DMS153 treated with DMSO at 0.1 percent for 48 hours (cell line): ENCODE results near the gene DEFB124.
"Not testable (repeated sequence)": the region's sequence is repeated elsewhere in the genome, so short reads cannot be mapped to it uniquely, and the experiment has no call there.

ENCODE experiments used
- DNase-seq: peaks from one replicate; lab custom pipeline; 2025; ENCODE audit not compliant: unreplicated experiment; lab: John Stamatoyannopoulos, UW

DEFB124 gene

DNA sequence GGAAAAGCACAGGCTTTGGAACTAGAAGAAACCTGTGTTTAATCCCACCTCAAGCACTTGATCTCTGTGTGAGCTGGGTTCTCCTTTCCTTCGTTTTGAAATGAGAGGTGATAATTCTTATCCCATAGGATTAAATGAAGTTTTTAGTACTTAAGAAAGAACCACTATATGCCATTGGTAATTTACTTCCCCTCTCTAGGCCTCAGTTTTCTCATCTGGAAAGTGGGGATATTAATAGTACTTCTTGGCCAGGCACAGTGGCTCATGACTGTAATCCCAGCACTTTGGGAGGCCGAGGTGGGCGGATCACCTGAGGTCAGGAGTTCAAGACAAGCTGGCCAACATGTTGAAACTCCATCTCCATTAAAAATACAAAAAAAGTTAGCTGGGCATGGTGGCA lies 14.2 kb upstream of the DEFB124 start:
- DNase-seq, result no peak

DNA sequence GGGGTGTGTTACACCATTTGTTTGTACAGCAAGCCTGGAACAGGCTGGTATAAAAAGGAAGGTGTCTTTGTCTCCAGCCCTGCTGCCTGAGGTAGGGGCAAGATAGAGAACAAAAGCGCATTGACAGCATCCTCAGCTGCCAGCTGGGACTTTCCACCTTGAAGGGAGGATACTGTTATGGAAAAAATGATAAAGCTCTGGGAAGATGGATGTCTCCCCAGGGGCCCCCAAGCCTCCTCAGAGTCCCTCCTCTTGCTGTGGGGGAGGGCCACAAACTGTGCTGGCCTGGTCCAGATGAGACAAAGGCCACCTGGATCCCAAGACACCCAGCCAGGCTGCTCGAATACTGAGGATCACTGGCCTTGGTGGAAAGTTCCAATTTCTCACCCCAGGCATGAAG lies 13.2 kb upstream of the DEFB124 start:
- no peak for DNase-seq

DNA sequence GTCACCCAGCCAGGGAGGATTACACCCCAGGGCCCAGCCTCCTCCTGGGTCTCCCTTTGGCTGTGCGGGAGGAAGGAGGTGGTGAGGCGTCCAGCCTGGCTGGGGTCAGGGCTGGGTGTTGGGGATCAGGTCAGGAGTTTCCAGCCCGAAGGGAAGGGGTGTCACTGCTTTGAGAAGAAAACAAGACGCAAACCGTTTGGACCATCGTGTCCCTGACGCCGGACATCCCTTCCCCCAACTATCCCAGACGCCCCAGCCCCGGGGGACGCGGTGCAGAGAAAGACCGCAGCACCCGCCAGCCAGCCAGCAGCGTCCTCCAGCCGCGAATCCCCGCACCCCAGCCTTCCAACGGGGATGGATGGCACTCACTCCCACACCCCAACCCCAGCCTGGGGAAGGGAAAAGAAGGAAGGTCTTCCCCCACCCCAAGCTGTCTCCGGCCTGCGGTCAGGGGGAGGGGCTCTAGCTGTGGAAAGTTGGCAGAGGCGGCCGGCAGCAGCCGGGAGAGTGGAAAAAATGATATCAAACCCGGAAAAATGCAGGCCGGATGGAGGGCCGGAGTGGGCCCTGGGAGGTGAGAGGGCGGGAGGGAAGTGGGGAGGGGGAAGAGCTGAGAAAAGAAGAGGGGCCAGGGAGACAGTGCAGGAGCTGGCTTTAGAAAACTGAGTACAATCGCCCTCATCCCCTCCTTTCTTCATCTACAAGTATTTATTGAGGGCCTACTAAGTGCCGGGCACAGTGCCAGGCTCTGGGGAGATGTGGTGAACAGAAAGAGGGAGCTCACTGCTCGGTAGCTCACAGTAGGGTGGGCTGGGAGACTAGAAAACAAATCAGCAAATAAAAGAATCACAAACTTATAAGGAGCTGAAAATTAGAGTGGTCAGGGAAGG lies 10.8 kb upstream of the DEFB124 start:
- no peak for DNase-seq

DNA sequence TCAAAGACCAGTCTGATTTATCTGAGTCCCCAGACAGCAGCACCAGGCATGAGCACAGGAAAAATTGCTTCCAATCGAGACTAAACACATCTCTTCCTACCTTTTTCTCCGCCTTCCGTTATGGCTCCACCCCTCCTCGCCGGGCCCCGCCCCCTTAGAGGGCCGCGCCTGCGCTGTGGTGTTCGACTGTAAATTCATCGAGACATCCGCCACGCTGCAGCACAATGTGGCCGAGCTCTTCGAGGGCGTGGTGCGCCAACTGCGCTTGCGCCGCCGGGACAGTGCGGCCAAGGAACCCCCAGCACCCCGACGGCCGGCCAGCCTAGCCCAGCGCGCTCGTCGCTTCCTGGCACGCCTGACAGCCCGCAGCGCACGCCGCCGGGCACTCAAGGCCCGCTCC lies 9.1 kb upstream of the DEFB124 start:
- no peak for DNase-seq

DNA sequence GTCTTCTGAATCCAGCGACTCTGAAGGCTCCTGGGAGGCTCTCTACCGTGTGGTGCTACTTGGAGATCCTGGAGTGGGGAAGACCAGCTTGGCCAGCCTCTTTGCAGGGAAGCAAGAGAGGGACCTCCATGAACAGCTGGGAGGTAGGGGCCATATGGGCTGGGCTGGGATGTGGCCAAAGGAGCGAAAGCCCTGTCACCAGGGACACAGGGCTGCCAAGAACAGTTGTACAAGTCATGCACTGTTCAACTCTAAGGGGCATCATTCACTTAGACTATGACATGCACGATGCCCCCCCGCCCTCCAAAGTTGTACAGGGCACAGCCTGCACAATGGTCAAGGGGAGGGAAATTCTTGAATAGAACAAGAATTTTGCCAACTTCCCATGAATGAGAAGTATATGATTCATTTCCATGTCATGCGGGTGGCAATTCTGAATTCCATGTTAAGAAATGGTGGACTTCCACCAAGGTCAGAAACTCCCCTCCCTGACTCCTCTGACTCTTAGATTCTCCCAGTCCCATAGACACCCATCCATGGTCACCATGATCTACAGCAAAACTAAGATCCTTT lies 1.8 kb upstream of the DEFB124 start:
- DNase-seq, result no peak

DNA sequence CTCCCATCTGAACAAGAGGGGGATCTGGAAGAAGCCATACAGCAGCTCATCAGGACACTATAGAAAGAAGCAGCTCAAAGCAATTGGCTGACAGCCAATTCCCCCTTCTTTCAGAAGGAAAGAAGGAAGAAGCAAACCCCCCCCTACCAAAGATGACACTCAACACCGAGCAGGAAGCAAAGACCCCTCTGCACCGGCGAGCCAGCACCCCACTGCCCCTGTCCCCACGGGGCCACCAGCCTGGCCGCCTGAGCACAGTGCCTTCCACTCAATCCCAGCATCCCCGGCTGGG lies 1.3 kb upstream of the DEFB124 start:
- DNase-seq, result no peak

DNA sequence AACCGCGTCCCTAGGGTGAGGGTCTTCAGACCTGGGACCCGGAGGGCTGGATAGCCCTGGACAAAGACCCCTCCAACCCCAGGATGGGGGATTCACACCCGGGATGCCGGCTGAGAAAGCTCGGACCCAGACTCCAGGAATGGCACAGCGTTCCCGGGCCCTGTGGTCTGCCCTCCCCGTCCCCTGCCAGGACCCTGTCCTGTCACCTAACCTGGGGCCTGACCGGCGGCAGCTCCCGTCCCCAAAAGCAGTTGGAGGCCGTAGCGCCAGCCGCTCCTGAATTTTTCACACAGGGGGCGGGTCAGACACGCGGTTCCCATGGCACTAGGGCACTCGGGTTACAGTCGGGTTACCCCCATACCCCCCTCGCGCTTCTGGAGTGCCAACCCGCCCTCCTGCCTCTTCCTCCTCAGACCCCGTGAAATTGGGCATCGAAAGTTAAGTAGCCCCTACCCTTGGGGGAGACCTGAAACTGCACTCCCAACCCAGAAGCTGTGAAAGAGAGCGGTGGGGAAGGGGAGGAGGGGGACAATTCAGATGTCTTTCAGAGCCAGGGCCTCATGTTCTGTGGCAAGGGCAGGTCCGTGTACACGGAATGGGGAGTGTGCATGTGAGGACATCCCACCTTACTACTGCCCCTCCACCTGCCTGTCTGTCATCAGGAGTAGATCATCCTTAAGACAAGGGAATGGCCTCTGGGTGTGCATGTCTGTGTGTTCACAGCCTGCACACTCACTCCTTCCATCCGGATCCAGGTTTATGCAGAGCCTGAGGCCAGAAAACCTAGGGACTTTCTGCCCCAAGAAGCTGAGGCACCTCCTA lies 756 bp upstream of the DEFB124 start:
- DNase-seq, result no peak

DNA sequence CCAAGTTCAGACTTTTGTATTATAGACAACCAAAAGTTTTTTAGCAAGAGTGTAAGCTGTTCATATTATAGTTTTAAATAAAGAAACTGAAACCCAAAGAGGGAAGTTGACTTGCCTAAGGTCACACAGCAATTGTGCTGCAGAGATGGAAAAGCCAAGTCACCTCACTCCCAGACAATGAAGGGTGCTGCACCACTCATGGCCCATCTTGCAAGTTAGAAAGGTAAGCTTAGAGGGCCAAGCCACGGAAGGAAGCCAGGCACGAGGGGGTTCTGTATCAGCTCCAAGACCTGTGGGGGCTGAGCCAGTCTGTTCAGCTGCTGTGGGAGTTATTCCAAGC lies 860 bp downstream of the DEFB124 start:
- DNase-seq, result no peak

DNA sequence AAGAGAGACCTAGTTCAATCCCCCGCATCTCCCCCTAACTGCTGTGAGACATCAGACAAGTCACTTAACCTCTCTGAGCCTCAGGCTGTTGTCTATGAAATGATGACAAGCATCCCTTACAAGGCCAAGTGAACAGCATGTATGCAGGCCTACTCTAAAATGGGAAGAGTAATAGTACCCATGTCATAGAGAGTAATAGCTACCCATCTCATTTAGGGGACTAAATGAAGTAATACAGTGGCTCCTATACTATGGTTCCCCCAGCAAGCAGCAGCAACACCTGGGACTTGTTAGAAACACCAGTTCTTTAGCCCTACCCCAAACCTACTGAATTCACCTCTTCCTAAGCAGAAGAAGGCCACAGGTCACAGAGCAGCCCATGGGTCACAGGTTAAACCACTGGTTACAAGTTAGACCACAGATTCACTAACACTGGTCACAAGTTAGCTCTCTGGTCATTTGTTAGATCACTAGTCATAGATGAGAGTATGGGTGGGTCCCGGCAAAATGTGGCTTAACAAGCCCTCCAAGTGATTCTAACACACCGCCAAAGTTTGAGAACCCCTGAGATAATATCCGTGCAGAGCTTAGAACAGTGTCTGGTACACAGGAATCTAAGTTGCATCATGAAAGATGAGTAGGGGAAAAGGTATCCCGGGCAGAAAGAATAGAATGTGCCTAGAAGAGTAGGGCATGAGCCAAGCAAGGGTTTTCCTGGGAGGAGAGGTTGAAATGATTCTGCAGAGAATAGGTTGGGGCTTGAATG lies 1.4 kb downstream of the DEFB124 start:
- DNase-seq, result no peak

DNA sequence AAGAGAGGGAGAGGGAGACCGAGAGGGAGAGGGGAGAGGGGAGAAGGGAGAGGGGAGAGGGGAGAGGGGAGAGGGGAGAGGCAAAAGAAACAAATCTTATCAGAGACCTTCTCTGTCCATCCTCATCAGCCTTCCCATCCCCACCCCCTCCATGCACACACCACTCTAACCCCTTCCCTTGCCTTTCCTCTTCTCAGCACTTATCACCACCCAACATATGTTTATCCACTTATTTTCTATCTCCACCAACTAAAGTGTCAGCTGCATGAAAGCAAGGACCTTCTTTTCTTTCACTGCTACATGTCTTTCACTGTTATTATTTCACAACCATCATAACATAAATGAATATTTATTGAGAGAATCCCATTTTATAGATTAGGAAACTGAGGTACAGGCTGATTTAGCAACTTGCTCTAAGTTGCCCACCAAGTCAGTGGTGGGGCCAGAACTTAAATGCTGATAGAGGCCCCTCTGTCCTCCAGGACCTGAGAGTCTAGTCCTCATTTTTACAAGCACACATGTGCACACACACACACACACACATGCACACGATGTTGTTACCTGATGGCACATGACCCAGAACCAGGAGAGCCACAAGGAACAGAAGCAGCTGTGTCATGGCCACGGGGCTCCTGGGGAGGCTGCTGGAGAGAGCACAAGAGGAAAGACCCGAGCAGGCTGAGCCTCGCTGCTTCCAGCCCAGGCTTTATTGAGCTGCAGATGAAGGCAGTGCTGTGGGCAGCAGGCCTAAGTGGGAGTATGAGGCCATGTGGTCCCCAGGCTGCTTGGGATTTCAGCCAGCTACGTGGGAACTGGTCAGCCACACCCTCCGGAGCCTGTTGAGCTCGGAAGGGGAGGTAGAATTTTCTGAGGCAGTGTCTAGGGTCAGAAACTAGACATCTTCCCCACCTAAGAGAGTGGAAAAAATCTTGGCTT lies 2.3 kb downstream of the DEFB124 start:
- DNase-seq, result no peak

DNA sequence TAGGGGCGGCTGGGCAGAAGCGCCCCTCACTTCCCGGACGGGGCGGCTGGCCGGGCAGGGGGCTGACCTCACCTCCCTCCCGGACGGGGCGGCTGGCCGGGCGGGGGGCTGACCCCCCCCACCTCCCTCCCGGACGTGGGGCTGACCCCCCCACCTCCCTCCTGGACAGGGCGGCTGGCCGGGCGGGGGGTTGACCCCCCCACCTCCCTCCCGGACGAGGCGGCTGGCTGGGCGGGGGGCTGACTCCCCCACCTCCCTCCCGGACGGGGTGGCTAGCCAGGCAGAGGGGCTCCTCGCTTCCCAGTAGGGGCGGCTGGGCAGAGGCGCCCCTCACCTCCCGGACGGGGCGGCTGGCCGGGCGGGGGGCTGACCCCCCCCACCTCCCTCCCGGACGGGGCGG lies 4.0 kb downstream of the DEFB124 start:
- DNase-seq, result not testable (repeated sequence)

DNA sequence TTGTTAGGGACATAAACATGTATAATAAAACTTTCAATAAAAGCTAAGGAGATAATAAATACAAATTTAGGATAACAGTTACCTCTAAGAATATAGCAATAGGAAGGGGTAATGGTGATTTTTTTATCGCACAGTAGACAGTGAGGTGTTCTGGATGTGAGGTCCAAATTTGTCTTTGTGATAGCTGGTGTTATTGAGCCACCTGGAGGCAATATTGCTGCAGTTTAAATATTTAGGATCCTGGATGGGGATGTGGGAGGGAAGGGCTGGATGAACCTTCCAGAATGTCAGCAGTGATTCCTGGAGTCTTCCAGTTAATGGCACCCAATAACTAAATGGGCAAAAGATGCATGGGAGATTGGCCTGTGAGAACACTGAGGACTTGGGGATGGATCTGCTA lies 20.6 kb downstream of the DEFB124 start:
- no peak for DNase-seq

DNA sequence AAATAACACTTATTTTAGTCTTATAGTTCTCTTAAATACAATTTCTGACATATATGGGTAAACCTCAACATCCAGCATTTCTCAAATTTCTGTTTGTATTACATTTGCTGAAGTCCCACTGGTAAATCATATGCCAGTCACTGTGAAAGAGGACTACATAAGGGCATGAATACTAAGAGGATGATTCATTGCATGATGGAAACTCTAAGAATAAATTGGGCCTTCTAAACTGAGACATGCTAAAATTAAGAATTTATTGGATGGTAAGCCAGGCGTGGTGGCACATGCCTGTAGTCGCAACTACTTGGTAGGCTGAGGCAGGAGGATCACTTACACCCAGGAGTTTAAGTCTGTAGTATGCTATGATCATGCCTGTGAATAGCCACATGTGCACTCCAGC lies 22.4 kb downstream of the DEFB124 start:
- no peak for DNase-seq

DNA sequence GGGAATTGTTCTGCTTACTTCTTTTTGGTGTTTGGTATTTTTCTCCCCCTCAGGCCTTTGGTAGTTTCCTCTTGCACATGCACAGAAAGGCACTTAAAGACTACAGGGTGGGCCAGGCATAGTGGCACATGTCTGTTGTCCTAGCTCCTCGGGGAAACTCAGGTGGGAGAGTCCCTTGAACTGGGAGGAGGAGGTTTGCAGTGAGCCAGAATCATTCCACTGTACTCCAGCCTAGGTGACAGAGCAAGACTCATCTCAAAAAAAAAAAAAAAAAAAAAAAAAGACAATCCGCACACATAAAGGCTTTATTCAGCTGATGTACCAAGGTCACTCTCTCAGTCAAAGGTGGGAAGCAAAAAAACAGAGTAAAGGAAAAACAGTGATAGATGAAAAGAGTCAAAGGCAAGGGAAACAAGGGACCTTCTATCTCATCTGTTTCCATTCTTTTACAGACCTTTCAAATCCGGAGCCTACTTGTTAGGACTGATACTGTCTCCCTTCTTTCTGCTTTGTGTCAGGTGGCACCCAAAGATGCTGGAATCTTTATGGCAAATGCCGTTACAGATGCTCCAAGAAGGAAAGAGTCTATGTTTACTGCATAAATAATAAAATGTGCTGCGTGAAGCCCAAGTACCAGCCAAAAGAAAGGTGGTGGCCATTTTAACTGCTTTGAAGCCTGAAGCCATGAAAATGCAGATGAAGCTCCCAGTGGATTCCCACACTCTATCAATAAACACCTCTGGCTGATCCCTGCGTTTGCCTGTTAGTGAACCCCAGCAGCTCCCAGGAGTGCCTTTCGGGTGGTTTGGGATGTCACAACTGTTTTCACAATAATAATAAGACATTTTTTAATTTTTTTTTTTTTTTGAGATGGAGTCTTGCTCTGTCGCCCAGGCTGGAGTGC lies 25.2 kb downstream of the DEFB124 start:
- no peak for DNase-seq

DNA sequence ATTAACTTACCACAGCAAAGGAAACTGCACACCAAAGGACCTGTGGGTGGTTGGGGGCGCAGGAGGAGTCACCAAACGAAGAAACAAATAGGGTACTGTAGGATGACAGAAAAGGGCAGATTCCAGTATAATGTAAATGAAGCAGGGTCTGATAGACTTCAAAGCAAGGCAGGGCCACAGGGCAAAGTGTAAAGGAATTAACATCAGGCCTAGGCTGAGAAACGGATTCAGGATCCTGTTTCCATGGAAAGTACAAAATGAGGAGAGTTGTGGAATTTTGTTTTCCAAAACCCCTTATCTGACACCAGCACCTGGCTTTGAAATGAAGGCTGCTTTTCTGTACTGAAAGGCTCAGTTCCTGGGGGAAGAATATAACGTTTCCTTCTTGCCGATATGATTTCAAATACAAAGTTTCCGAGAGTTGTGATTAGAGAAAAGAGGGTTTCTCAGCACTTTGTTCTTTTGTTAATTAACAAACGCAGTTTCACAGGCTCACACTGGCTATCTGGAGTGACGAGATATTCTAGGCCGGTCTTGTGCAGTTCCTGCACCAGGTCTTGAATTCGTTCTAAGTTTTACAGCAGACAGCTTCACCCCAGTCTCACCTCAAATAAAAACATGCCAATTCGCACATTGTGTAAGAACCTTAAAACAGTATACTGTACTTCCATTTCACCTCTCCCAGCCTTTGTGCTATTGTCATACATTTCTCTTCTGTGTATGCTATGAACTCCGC lies 28.7 kb downstream of the DEFB124 start:
- no peak for DNase-seq

DNA sequence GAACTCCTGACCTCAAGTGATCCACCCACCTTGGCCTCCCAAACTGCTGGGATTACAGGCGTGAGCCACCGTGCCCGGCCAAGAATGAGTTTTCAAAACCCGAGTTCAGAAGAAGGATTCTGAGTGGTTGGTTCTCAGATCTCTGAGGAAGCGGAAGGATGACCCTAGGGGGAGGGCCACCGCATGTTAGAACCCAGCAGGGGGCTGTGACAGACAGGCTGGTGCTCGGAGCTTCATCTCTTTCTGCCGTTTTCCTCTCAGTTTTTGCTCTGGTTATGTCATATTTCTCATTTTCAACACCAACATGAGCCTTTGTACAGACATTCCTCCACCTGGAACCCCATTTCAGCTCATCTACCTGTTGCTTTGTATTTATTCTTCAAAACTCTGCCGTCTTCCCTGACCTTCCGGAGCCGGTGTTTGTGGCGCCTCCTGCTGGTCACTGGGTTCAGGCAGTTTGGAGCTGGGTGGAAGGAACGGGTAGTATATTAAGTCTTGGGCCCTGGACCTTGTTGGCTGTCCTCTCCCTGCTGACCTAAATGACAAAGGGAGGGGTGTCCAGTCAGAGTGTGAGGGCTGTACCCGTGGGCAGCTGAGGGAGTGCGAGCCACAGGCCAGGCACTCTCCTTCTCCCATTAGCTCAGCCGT lies 34.8 kb downstream of the DEFB124 start, which contains the start of gene DEFB123:
DEFB123 (plus strand) TSS at position 621 of the 648 bp plus-strand sequence. CDS start 67 bp downstream, outside the sequence.
- no peak for DNase-seq

DNA sequence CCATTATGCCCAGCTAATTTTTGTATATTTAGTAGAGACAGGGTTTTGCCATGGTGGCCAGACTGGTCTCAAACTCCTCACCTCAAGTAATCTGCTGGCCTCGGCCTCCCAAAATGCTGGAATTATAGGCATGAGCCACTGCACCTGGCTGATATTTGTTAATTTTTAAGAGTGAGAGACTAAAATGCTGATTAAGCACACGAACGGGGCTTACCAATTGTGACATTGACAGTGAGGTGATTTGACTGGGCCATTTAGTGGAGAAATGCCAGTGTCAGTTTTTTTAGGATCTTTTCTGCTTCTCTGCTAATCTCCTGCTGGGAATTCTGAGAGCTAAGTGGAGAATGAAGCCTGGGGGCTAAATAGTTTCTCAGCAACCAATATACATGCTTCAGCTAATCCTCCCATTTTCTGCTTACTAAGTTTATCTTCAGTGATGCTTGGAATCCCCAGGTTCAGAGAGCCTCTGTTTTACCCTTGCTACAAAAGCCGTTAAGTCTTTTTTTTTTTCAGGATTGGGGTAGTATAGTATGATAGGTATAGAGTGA lies 44.3 kb downstream of the DEFB124 start:
- no peak for DNase-seq

DNA sequence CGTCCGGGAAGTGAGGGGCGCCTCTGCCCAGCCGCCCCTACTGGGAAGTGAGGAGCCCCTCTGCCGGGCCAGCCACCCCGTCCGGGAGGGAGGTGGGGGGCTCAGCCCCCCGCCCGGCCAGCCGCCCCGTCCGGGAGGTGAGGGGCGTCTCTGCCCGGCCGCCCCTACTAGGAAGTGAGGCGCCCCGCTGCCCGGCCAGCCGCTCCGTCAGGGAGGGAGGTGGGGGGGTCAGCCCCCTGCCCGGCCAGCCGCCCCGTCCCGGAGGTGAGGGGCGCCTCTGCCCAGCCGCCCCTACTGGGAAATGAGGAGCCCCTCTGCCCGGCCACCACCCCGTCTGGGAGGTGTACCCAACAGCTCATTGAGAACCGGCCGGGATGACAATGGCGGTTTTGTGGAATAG lies 47.4 kb downstream of the DEFB124 start:
- not testable (repeated sequence) for DNase-seq
